ENCODE results near the gene F12.
A peak's percentile ranks its signal among the peaks of the same experiment; 100 is the strongest.
"Not testable (repeated sequence)": the region's sequence is repeated elsewhere in the genome, so short reads cannot be mapped to it uniquely, and the experiment has no call there.

Gene F12

DNA sequence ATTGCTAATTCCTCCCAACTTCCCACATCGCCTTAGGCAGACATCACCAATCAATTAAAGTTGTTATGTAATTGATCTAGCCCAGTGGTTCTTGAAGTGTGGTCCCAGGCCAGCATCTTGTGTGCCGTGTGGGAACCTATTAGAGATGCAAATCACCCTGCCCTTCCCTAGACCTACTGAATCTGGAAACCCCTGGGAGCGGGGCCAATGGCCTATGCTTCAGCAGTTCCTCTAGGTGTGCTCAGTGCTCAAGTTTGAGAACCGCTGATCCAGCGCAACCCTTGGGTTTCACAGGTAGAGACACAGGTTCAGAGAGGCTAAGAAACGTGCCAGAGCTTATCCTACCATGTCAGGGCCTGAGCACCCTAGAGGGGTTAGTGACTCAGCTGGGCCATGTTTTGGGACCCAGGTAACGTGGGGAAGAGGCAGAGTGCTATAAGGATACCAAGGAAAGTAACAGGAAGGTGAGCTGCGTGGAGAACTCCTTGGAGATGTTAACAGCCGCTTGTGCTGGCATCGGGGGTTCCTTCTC, 20.8 kb downstream of the F12 start:
- DNase-seq (ENCODE audit: low read depth in 3 of 3), result no peak

DNA sequence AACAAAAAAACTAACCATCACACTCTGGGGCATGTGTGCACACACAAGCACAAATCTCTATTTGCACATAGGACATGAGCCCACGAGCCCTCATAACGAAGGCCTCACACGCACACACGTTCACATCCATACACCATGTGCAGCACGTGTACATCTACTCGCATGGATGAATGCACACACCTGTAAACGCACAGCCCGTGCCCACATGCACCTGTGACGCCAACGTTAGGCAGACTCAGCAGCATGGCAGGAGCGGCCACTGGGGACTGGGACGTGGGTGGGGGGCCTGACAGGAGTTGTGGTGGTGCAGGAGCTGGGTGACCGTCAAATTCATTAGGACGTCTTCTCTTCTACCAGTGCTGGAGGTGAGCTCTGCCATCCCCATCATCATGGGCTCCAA, 22.0 kb downstream of the F12 start:
- DNase-seq (ENCODE audit: low read depth in 3 of 3), result no peak

DNA sequence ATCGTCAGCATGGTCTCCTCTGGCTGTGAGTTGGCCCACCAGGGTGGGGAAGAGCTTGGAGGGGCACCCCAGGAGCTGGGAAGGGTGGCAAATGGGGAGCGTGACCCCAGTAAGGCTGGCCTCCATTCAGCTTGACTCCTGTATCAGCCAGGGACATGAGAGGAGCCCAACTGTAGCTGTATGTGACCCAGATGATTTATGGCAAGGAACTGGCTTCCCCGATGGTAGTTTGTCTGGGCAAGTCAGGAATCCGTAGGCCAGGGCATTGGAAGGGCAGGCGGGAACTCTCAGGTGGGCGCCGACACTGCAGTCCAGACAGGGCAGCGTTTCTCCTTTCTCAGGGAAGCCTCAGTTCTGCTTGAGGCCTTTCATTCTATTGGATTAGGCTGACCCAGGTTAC, 22.8 kb downstream of the F12 start:
- no peak for DNase-seq (ENCODE audit: low read depth in 3 of 3)

DNA sequence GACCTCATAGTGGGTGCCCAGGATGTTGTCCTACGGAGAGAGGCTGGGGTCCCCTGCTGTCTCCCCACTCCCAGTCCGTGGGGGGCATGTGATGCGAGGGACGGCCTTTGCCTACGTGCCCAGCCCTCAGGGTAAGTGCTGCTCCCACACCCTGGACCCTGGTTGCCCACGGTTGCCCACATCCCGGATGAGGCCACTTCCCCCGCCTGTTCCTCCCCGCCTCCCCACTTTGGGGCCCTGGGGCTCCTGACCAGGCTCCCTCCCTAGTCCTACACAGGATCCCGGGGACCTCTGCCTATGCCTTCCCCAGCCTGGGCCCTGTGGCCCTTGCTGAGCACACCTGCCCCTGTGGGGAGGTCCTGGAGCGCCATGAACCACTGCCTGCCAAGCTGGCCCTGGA, 23.6 kb downstream of the F12 start:
- no peak for DNase-seq (ENCODE audit: low read depth in 3 of 3)

DNA sequence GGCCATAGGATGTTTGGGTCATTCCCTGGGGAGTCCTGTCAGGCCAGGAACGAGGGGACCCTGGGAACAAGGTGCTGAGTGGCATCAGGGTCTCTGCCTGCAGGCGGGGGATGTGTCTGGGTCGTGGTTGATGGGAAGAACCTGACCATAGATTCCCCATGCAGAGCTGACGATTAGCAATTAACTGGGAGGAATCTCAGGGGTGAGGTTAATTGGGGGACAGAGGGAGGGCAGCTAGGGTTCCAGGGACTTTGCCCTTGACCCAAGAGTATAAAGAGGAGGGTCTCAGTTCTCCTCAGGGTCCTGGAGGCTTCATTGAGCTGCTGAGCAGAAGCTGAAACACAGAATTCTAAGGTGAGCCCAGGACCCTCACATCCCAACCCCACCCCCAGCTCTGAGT, 25.2 kb downstream of the F12 start, which contains the start of gene SLC34A1:
SLC34A1 (plus strand) TSS at position 301 of the 400 bp plus-strand sequence. CDS start 1,308 bp downstream, outside the sequence.
- no peak for DNase-seq (ENCODE audit: low read depth in 3 of 3)

DNA sequence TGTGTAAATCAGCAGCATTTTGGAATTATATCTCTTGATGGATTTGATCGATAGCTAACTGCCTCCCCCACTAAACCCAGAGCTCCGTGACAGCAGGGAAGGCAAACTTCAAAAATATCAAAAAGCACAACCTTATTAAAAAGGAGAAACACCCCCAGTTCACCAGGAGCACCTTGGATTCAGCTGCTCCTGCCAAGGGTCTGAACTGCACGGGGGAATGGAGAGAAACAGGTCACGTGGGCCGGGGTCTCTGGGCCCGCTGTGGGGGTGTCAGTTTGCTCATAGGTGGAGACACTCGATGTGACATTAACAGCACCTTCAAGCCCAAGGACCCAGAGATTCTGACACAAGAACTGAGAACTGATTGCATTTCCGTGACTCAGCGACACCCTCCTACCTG, 26.2 kb downstream of the F12 start:
- DNase-seq (ENCODE audit: low read depth in 3 of 3), result no peak

DNA sequence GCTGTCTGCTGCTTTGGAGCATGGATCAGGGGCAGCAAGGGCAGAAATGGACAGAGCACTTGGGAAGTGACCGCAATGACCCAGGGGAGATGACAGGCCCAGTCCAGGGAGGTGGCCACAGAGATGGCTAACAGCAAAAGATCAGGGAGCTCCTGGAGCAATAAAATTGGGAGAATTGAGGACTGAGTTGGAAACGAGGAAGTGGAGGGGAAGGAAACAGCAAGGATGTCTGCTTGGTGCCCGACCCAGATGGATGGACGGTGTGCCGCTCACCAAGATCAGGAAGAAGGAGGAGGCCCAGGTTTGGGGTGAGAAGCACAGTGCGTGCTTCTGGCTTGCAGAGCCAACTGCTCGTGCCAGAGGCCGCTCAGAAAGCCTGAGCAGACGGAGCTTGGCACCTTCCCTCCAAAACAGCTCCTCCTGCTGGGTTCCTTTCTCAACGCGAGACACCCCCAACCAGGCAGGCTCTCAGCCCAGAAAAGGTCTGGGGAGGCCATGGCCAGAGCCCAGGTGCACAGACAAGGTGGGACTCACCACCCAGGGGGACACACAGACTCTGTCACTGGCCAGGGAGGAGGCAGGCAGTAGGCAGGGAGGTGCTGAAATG, 26.8 kb downstream of the F12 start:
- no peak for DNase-seq (ENCODE audit: low read depth in 3 of 3)

DNA sequence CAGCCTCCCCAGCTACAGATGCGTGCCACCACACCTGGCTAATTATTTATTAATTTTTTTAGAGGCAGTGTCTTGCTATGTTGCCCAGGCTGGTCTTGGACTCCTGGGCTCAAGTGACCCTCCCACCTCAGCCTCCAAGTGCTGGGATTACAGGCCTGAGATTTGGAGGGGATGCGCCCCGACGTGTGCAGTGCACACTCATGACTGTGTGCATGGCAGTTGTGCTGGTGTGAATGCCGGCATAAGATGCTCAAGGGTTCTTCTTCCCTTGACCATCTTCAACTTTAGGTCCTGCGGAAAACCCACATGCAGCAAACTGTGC, 28.6 kb downstream of the F12 start:
- no peak for DNase-seq (ENCODE audit: low read depth in 3 of 3)

DNA sequence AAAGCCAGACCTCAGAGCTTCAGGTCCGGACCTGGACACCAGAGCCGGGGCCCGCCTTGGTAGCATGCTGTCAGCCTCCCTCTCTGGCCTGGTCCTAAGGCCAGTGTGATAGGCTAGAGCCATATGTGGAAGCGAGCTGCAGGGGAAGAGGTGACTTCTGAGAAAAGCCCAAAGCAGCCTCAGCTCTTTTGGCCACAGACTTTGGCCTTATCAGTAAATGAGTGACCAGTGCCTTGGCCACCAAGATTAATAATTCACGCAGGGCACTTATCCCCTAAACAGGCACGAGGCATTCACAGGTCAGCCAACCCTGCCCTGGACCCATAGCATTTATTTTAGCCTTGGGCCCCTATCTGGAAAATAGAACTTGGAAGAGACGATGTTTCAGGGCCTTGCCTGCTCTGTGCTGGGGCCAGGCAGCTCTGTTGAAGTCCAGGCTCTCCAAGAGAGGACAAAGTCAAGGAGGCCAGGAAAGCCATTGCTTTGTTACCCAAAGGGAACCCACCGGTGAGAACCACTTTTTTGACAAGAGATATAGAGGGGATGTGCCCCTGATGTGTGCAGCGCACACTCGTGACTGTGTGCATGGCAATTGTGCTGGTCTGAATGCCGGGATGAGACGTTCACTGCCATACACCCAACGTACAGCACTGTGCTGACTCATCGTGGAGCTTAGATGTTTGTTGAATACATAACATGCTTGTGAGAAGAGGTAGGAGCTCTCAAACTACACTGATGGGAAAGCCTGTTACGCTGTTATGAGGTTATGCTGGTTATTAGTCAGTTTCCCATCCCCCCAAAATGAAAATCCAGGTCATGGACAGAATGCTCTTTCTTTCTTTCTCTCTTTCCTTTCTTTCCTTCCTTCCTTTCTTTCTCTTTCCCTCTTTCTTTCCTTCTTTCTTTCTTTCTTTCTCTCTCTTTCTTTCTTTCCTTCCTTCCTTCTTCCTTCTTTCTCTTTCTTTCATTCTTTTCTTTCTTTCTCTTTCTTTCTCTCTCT, 30.2 kb downstream of the F12 start:
- no peak for DNase-seq (ENCODE audit: low read depth in 3 of 3)

DNA sequence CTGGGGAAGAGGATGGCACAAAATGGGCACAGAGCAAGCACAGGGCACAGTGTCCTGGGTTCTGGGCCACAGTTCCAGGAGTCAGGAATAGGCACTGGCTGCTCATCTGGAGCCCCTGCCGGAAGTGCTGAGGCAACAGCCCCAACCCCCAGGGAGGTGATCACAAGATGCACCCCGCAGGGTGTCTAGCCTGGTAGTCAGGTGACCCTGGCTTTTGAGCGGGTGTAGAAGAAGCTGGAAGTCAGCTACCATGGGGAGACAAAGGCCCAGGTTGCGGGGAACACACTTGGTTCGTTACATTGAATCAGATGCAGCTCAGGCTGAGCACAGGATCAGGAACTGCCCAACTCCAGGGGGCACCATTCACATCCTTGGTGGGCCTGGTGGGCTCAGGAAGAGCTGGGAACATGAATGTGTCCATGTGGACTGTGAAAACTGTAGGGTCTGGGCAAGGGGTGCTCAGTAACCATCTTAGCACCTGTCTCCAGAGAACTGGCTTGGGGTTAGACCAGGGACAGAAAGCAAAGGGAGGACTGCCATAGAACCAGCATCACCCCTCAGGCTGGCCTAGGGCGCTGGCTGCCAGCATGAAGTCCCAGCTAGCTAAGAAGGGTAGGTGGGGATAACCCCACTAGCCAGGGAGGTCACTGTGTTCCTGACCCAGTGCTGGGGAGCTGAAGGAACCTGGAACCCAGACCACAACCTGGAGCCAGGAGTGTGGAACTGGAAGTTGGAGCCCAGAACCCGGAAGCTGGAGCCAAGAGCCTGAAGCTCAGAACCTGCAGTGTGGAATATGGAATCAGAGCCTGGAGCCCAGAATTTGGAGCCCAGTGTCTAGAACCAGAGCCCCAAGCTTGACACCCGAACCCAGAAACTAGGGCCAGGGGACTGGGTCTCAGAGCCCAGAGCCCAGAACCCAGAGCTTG, 31.2 kb downstream of the F12 start:
- DNase-seq (ENCODE audit: low read depth in 3 of 3), result no peak

DNA sequence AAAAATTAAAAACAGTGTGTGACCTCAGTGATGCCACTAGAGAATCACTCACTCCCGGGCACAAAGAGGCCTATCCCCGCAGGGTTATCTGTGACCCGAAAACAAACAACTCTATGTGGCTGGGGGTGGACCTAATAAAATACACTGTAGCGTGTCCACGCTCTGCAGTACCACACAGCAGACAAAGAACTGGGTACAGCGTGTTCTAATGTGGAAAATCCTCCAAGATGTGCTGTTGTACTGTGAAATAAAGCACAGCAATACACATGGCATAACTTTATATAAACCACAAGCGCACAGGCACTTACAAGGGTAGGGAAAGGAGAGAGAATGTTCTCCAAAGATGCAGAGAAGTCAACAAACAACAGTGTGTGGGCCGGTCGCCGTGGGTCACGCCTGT, 33.3 kb downstream of the F12 start:
- no peak for DNase-seq (ENCODE audit: low read depth in 3 of 3)

DNA sequence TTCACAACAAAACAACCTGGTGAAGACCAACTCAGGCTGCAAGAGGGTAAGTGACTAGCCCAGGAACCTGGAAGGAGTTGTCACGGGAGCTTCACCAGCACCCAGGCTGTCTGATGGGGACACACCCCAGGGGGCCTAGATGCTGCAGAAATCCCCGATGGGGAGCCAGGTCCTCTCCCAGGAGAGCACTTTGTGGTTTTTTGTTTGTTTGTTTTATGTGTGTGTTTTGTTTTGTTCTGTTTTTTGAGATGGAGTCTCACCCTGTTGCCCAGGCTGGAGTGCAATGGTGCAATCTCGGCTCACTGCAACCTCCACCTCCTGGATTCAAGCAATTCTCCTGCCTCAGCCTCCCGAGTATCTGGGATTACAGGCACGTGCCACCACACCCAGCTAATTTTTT, 33.8 kb downstream of the F12 start:
- DNase-seq (ENCODE audit: low read depth in 3 of 3), result not testable (repeated sequence)

DNA sequence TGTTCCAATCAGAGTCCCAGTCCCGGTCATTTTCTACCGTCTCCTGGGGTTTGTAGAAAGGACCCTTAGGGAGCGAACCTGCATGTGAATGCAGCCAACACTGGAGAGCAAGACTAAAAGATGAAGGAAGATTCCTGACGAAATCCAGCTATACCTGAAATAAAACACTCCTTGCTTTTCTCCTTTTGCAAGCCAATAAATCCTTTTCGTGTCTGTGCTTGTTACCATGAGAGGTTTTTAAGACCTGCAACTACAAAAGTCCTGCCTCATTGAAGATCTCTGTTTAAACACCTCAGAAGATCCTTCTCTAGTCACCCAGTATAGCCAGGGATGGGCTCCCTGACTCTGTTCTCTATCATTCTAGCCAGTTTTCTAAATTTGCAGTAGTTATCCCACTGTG, 35.2 kb downstream of the F12 start:
- DNase-seq (ENCODE audit: low read depth in 3 of 3), result no peak

DNA sequence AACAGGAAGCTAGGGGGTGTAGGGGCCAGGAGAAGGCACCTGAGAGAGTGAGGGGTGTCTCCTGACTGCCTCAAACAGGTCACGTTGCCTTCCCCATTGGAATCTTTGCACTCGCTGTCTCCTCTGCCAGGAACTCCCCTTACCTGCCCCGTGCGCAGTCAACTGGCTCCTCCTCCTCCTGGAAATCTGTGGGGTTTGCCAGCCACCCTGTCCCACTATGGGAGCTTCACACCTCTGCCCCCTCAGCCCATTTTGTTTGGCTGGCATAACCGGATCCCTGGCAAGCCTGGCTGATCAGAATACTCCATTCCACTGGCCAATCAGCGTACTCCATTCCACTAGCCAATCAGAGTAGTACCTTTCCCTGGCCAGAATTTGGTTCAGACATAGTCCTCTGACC, 35.6 kb downstream of the F12 start:
- DNase-seq (ENCODE audit: low read depth in 3 of 3), result no peak

DNA sequence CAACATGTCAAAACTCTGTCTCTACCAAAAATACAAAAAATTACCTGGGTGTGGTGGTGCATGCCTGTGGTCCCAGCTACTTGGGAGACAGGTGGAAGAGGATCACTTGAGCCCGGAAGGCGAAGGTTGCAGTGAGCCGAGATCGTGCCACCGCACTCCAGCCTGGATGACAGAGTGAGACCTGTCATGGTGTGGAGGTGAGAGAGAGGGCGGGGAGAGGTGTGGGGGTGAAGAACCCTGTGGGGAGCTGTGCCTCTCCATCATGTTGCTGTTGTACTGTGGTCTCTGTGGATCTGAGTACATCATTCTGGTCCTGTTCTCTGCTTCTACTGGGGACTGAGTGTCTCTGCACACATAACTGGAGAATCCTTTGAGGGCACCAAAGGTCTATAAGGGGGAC, 36.5 kb downstream of the F12 start:
- DNase-seq (ENCODE audit: low read depth in 3 of 3), result no peak

DNA sequence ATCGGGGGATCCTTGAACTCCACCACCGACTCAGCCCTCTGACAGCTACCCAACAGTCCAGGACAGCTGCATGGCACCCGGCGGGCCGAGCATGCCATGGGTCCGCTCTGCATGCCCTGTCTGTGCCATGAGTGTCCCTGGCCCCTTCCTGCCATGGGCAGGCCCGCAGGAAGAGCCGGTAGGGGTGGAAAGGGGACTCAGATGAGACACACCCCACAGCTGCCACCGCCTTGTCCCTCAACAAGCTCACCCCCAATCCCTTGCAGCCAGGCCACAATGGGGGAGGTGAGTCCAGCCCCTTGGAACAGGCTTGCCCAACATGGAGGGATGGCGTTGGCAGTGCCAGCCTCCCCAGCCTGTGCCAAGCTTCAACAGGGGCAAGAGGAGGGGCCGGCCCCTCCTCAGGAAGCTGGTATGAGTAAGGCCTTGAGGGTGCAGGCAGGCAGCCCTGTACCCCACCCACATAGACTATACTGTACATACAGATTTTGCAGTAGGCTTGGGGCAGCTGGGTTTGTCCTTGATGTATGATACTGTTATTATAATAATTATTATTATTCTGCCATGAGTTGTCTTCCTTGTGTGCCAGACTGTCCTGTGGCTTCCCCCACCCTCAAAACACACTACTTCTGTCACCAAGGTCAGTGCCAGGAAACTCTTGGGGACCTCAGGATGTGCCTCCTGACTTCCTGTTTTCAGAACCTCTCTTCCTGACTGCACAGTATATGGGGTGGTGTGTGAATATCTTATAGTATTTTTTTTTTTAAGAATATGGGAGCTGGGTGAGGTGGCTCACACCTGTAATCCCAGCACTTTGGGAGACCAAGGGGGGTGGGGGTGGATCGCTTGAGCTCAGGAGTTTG, 37.1 kb downstream of the F12 start:
- DNase-seq (ENCODE audit: low read depth in 3 of 3), result no peak

DNA sequence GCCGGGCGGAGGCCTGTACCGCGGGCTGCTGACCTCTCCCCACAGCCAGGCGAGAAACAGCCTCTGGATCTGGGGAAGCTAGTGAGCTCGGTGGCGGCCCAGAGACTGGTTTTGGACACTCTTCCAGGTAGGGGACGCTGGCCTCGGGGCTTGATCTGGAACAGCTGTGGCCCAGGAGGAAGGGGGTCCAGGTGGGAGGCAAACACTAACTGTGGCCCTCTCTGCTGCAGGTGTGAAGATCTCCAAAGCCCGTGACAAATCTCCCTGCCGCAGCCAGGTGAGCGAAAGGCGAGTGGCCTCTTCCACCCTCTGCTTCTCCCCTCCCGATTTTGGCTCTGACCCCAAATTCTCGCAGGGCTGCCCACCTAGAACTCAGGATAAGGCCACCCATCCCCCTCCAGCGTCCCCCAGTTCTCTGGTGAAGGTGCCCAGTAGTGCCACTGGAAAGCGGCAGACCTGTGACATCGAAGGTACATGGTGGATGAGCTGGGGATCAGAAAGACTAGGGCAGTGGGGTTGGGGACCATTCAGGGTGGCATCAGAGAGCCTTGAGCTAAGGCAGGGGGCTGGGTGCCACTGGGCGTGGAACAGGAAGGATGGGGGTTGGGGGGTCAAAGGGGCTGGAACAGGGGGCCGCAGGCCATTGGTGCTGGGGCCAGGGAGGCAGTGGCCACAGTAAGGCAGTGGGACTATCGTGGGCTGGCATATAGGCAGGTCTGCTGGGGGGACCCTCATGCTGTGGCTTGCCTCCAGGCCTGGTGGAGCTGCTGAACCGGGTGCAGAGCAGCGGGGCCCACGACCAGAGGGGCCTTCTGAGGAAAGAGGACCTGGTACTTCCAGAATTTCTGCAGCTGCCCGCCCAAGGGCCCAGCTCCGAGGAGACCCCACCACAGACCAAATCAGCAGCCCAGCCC, 38.0 kb downstream of the F12 start:
- no peak for DNase-seq (ENCODE audit: low read depth in 3 of 3)

DNA sequence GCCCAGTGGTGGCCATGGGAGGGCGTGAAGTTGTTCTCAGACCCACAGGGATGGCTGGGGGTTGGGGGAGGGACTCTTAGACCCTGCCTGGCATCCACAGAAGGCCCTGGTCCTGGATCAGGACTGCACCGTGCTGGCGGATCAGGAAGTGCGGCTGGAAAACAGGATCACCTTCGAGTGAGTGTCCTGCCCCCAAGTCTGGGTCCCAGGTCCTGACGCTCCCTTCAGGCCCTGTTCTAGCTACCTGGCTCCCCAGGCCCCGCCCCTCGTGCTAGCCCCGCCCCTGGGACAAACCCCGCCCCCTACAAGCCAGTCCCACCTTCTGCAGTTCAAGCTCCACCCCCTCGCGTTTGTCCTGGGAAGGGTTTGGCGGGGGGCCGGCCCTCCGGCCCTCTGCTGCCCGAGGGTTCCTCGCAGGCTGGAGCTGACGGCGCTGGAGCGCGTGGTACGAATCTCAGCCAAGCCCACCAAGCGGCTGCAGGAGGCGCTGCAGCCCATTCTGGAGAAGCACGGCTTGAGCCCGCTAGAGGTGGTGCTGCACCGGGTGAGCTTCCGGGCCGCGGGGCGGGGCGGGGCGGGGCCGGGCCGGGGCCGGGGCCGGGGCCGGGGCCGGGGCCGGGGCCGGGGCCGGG, 38.8 kb downstream of the F12 start:
- peak in 1 of 3 donors; percentile 58 for DNase-seq (ENCODE audit: low read depth in 3 of 3)

DNA sequence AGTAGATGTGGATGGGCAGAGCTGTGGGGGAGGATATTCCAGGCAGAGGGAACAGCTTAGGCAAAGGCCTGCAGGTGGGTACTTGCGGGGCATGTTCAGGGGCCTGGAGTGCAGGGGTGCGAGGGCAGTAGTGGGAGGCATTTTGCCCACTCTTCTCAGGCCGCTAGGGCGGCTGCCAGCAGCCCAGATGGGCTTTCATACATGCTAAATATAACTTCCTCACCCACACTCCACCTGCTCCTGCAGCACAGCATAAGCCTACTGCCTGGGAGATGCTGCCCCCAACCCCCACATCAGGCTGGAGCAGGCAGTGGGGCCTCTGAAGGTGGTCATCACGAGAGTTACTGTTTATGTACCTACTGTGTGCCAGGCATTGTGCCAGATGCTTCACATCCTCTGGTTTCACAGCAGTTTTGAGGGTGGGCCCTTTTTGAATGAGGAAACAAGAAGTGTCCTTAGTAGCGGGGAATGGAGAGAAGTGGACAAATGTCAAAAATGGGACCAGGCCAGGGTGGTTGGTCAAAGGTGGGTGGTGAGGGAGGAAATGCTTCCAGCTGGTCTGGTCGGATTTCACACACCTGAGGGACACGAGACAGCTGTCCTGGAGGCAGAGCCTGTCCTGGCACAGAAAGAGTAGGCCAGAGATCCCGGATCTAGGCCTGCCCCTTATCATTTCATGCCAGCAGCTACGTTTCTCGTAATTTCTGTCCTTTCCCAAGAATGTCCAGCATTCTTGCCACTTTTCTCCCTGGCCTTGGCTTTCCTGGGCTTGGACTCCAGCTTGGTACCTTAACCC, 39.5 kb downstream of the F12 start:
- no peak for DNase-seq (ENCODE audit: low read depth in 3 of 3)

All from stimulated activated CD4-positive, alpha-beta T cell treated with anti-CD3 and anti-CD28 coated beads, TNF-alpha, amount 100 ng/mL, for 48 hours (primary cell).